Measurements from ENCODE around the gene ENTR1. TPM values are rescaled to one million over a fixed set of nuclear protein-coding genes. Genes with fewer than 3 reads are reported as not detected.

Gene ENTR1
- total RNA-seq (2022; extraction: Qiagen RNA extraction; ENCODE audit: low read depth): 55.9 to 75.2 TPM (median 71.3 TPM) in 5 replicates

GRCh38 chr9:136410500-136411287, at the start of gene ENTR1, which contains the start of gene PMPCA:
TSS of gene ENTR1 (minus strand) at chr9:136410614. CDS start at chr9:136410397, 217 bp downstream.
TSS of gene PMPCA (plus strand) at chr9:136410658. CDS start at chr9:136410669, 11 bp downstream.

GRCh38 chr9:136439481-136440408, 29.3 kb upstream of the ENTR1 start, which contains the start of gene INPP5E:
TSS of gene INPP5E (minus strand) at chr9:136439845. CDS start at chr9:136439419, 426 bp downstream.

GRCh38 chr9:136400038-136400834, 10.2 kb downstream of the ENTR1 start, which contains the start of gene SNAPC4:
TSS of gene SNAPC4 (minus strand) at chr9:136400170. CDS start at chr9:136398428, 1,742 bp downstream.

GRCh38 chr9:136373300-136374182, 36.9 kb downstream of the ENTR1 start, which contains the start of gene CARD9:
TSS of gene CARD9 (minus strand) at chr9:136373669. CDS start at chr9:136372078, 1,591 bp downstream.

GRCh38 chr9:136363106-136363948, 47.1 kb downstream of the ENTR1 start, which contains the start of gene DNLZ:
TSS of gene DNLZ (minus strand) at chr9:136363744. CDS start at chr9:136363714, 30 bp downstream.

Other genes starting within 250 kb of the ENTR1 start
- gene LHX3, start 205.5 kb downstream of the ENTR1 start, total RNA-seq (2022; extraction: Qiagen RNA extraction; ENCODE audit: low read depth): 0.07 to 0.13 TPM (median 0.08 TPM) in 4 of 5 replicates, not detected in the other
- 24.5 to 28.7 TPM (median 27.0 TPM) in 5 replicates for gene QSOX2, start 164.8 kb downstream of the ENTR1 start, total RNA-seq (2022; extraction: Qiagen RNA extraction; ENCODE audit: low read depth)
- 0.01 TPM in 2 of 5 replicates, not detected in the others for gene CCDC187, start 106.5 kb downstream of the ENTR1 start, total RNA-seq (2022; extraction: Qiagen RNA extraction; ENCODE audit: low read depth)
- 8.8 to 14.0 TPM (median 12.7 TPM) in 5 replicates for gene GPSM1, start 83.1 kb downstream of the ENTR1 start, total RNA-seq (2022; extraction: Qiagen RNA extraction; ENCODE audit: low read depth)
- 28.1 to 45.8 TPM (median 35.7 TPM) in 5 replicates for gene DNLZ, start 46.9 kb downstream of the ENTR1 start, total RNA-seq (2022; extraction: Qiagen RNA extraction; ENCODE audit: low read depth)
- 0.82 to 1.9 TPM (median 1.2 TPM) in 5 replicates for gene CARD9, start 36.9 kb downstream of the ENTR1 start, total RNA-seq (2022; extraction: Qiagen RNA extraction; ENCODE audit: low read depth)
- gene SNAPC4, start 10.4 kb downstream of the ENTR1 start, total RNA-seq (2022; extraction: Qiagen RNA extraction; ENCODE audit: low read depth): 10.3 to 13.0 TPM (median 12.7 TPM) in 5 replicates
- 78.0 to 93.9 TPM (median 85.1 TPM) in 5 replicates for gene PMPCA, start within 50 bp of the ENTR1 start, total RNA-seq (2022; extraction: Qiagen RNA extraction; ENCODE audit: low read depth)
- 14.2 to 20.7 TPM (median 19.7 TPM) in 5 replicates for gene INPP5E, start 29.2 kb upstream of the ENTR1 start, total RNA-seq (2022; extraction: Qiagen RNA extraction; ENCODE audit: low read depth)
- gene SEC16A, start 72.4 kb upstream of the ENTR1 start, total RNA-seq (2022; extraction: Qiagen RNA extraction; ENCODE audit: low read depth): 49.6 to 61.9 TPM (median 60.6 TPM) in 5 replicates
- gene NOTCH1, start 135.4 kb upstream of the ENTR1 start, total RNA-seq (2022; extraction: Qiagen RNA extraction; ENCODE audit: low read depth): 8.3 to 12.4 TPM (median 10.8 TPM) in 5 replicates

Data from A549 treated with GW870086 at 1 μM for 4 hours (cell line).